IPS-NIHi7 (cell line): Measurements from ENCODE around the gene GH1.
A peak's percentile ranks its signal among the peaks of the same experiment; 100 is the strongest.
"Not testable (repeated sequence)": the region's sequence is repeated elsewhere in the genome, so short reads cannot be mapped to it uniquely, and the experiment has no call there.

ENCODE experiments used
- DNase-seq: peaks from one replicate; pipeline ENCODE4 v3.0.0; 2012; ENCODE audit warnings: mixed read lengths; ENCODE audit errors: extremely low spot score

GH1 gene

GRCh38 chr17:63926164-63926563, 7.5 kb upstream of the GH1 start:
- no peak for DNase-seq

- peak; percentile 4 for DNase-seq
These were observed 7.0 kb upstream of the GH1 start for GRCh38 chr17:63925615-63926014.

GRCh38 chr17:63922402-63922801, 3.8 kb upstream of the GH1 start:
- DNase-seq, result not testable (repeated sequence)

- DNase-seq, result not testable (repeated sequence)
These were observed 2.1 kb upstream of the GH1 start for GRCh38 chr17:63920779-63921178.

- DNase-seq, result not testable (repeated sequence)
These were observed 1.4 kb upstream of the GH1 start for GRCh38 chr17:63920050-63920449.

- peak; percentile 83 for DNase-seq
These were observed 678 bp upstream of the GH1 start for GRCh38 chr17:63919311-63919723.

- peak; percentile 72 for DNase-seq
These were observed 334 bp downstream of the GH1 start for GRCh38 chr17:63918305-63918704.

GRCh38 chr17:63917646-63918045, 993 bp downstream of the GH1 start:
- DNase-seq, result no peak

GRCh38 chr17:63917206-63917605, 1.4 kb downstream of the GH1 start:
- DNase-seq, result not testable (repeated sequence)

- DNase-seq, result no peak
These were observed 2.0 kb downstream of the GH1 start for GRCh38 chr17:63916566-63917185.

GRCh38 chr17:63915753-63916152, 2.9 kb downstream of the GH1 start:
- DNase-seq, result not testable (repeated sequence)

- no peak for DNase-seq
These were observed 4.2 kb downstream of the GH1 start for GRCh38 chr17:63914471-63914870.

- DNase-seq, result peak; percentile 75
These were observed 7.0 kb downstream of the GH1 start for GRCh38 chr17:63911657-63912100.

- DNase-seq, result no peak
These were observed 7.5 kb downstream of the GH1 start, which contains the start of gene CSHL1 for GRCh38 chr17:63911041-63911635. CSHL1 (minus strand) TSS chr17:63911258; CDS start chr17:63911196, 62 bp downstream.

GRCh38 chr17:63910096-63910495, 8.5 kb downstream of the GH1 start:
- no peak for DNase-seq

- DNase-seq, result not testable (repeated sequence)
These were observed 9.1 kb downstream of the GH1 start for GRCh38 chr17:63909586-63909985.

GRCh38 chr17:63907161-63907778, 11.4 kb downstream of the GH1 start:
- peak; percentile 12 for DNase-seq

- DNase-seq, result not testable (repeated sequence)
These were observed 13.8 kb downstream of the GH1 start for GRCh38 chr17:63904796-63905195.

GRCh38 chr17:63903787-63904201, 14.8 kb downstream of the GH1 start:
- DNase-seq, result not testable (repeated sequence)

- not testable (repeated sequence) for DNase-seq
These were observed 16.7 kb downstream of the GH1 start for GRCh38 chr17:63901971-63902370.

GRCh38 chr17:63898899-63899798, 19.5 kb downstream of the GH1 start:
- DNase-seq, result not testable (repeated sequence)
